ENCODE measurements around the gene NF1.
"Not testable (repeated sequence)": the region's sequence is repeated elsewhere in the genome, so short reads cannot be mapped to it uniquely, and the experiment has no call there.

The NF1 gene

DNA sequence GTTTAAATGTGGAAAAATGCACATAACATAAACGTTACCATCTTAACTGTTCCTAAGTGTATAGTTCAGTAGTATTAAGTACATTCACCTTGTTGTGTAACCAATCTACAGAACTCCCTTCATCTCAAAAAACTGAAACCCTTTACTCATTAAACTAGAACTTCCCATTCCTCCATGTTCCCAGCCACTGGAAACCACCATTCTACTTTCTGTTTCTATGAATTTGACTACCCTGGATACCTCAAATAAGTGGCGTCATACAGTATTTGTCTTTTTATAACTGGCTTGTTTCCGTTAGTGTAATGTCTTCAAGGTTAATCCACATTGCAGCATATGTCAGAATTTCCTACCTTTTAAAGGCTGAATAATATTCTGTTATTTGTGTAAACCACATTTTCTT is 38.2 kb downstream of the NF1 start:
- no peak for DNase-seq (ENCODE audit: low spot score)

DNA sequence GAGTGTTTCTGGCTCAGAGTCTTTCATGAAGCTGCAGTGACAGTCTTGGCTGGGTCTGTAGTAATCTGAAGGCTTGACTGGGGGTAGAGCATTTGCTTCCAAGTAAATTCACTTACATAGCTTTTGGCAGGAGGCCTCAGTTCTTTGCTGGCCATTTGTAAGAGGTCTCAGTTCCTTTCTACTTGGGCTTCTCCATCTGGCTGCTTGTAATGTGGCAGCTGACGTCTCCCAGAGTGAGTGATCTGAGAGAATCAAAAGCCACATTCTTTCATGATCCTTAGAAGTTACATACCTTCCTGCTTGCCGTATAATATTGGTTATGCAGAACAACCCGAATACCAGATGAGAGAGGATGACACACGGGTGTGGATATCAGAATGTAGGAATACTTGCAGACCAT is 39.8 kb downstream of the NF1 start:
- DNase-seq (ENCODE audit: low spot score): no peak

DNA sequence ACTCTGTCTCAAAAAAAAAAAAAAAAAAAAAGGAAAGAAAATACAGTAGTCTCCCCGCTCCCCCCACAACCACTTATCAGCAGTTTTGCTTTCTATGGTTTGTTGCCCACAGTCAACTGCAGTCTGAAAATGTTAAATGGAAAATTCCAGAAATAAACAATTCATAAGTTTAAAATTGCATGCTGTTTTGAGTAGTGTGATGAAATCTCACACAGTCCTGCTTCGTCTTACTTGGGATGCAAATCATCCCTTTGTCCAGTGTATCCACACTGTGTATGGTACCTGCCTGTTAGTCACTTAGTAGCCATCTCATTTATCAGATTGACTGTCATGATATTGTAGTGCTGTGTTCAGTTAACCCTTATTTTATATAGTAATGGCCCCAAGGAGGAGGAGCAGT is 41.5 kb downstream of the NF1 start:
- DNase-seq (ENCODE audit: low spot score): peak; percentile 16

DNA sequence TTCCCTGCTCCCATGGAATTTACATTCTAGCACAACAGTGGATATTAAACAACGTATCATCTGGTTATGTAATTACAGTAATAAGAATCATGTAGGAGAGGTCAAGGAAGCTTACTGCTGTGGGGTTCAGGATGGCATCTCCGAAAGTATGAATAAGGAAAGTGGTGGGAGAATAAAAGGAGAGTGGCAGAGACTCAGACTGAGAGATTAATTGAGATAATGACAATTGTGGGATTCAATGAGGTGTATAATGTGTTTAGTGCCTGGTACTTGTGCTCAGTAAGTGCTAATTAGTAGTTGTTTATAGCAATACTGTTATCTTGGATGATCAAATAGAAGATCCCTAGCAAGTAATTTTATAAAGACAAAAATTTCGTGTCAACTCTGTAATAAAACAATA is 45.3 kb downstream of the NF1 start:
- DNase-seq (ENCODE audit: low spot score): no peak

DNA sequence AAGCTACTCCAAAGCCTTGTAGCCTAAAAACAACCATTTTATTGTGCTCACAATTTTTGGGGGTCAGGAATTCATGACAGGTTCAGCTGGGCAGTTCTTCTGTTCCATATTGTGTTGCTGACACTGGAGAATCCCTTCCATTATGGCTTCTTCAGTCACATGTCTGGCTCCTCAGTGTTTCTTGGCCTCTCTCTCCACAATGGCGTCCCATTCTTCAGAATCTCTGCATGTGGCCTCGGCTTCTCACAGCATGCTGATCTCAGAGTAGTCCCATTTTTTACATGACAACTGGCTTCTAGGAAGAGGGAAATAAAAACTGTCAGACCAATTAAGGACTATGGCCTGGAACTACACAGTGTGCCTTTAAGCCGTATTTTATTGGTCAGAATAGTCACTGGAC is 49.7 kb downstream of the NF1 start:
- DNase-seq (ENCODE audit: low spot score): no peak

DNA sequence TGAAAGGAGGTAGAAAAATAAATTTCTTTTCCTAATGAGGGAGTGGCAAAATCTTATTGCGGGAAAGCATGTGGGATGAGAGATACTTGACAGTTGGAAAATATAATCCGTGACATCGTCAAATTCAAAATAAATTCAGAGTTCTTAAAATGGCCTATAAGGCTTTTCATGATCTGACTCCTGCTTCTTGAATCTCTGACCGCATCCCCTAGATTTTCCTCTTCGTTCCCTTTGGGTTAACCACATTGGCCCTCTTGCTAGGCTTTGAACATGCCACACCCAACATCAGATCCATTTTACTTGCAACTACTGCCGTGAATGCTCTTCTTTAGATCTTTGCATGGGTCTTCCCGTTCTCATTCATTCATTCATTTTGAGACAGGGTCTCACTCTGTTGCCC is 50.1 kb downstream of the NF1 start:
- no peak for DNase-seq (ENCODE audit: low spot score)

DNA sequence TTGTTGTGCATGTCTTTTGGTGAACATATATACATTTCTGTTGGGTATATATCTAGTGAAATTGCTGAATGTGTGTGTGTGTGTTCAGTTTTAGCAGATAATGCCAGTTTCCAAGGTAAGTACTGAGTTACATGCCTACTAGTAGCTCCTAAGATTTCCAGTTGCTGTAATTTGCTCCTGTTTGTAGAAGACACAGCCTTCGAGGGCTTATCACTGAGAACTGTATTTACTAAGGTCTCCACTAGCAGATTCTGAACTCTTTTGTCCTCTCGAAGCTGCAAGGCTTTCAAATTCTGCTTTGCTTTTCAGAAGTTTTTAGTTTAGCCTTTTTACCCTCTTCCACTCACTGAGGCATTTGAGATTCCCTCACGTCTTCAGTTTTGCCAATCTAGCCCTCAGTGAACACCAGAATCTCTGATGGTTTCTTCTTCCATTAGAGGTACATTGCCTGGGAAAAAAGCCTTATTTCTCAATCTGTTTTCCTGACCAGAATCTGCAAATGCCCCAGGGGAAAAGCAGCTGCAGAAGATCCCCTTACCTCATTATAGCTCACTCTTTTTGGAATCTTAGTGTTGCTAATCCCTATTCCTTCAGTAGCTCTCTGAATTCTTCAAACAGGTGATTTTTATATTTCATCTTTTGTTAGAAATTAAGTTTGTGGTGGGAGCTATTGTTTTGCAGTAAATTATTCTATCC is 52.9 kb downstream of the NF1 start:
- DNase-seq (ENCODE audit: low spot score): no peak

DNA sequence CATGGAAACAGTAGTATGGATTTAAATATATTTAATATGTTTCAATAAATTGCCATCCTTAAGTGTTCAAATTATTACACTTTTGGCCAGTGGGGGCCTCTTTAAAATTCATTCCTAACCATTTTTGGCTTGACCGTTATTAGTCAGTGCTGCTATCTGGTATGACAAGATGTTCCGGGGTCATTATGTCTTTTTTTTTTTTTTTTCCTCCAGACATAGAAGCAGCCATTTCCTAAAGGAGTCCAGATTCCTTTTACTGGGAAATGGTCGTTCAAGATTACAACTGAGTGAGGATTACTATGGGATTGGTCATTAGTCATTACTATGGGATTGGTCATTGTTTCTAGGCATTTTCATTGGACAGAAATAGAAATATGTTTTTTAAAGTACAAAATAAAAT is 53.4 kb downstream of the NF1 start:
- peak; percentile 5 for DNase-seq (ENCODE audit: low spot score)

DNA sequence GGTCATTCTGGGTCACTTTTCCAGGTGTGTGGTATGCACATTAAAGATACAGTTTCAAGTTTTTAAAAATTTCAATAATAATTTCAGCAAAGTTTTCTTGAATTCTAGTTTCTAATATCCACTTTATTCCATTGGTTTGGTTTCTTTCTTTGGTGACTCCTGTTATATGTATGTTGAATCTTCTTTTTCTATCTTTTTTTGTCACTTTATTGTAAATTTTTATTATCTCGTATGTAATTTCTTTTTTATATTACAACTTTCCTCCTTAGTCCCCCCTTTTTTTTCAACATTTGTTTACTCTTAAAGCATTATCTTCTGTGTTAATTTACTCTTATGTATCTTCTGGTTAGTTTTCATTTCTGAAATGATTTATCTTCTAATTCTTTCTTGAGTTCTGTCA is 57.5 kb downstream of the NF1 start:
- DNase-seq (ENCODE audit: low spot score): no peak

DNA sequence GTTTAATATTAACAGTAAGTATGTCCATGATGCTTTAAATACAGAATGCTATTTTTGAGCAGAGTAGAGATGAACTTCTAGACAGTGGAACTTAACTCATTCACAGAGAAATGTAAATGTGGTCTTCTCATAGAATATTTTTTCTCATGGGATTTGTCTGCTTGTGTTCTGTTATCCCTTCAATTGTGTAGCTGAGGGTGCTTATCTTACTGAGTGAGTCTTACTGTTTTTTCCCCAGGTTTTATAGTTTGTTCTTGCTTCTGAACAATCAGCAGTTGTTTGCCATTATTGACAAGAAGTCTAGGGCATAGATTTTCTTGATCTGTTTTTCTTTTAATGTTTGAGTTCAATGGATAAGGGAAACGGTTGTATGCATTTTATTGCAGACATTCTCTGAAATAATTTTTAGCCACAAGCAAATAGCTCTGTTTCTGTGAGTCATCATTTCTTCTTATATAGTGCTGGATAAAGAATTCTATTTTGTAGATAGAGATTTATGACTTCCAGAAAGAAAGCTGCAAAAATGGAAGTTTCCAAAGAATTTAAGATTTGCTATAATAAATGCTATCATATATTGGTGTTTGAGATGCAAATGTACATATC is 60.5 kb downstream of the NF1 start:
- DNase-seq (ENCODE audit: low spot score): no peak

DNA sequence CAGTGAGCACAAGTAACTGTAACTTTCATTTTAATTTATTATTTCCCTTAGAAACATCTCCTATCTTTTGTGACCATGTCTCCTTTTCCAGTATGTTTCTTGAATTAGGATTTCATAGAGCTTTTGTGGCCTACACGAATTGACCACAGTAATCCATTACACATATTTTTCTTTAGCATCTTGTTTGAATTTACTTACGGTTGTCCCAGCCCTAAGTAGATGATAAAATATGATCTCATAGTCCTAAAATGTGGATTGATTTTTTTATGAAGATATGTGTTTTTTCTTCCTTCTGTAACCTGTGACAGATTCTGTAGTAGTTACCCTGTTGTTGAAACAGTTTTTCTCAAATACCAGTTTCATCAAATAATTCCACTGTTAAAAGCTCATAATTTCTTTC is 61.5 kb downstream of the NF1 start:
- no peak for DNase-seq (ENCODE audit: low spot score)

DNA sequence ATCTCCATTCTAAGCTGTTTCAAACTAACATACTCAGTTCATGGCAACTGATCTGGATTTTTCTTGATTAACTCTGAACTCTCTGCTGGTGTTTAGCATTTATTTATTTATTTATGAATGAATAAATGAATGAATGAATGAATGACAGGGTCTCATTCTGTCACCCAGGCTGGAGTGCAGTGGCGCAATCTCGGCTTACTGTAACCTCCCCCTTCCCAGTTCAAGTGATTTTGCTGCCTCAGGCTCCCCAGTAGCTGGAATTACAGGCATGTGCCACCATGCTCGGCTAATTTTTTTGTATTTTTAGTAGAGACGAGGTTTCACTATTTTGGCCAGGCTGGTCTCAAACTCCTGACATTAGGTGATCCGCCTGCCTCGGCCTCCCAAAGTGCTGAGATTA is 62.1 kb downstream of the NF1 start:
- DNase-seq (ENCODE audit: low spot score): not testable (repeated sequence)

DNA sequence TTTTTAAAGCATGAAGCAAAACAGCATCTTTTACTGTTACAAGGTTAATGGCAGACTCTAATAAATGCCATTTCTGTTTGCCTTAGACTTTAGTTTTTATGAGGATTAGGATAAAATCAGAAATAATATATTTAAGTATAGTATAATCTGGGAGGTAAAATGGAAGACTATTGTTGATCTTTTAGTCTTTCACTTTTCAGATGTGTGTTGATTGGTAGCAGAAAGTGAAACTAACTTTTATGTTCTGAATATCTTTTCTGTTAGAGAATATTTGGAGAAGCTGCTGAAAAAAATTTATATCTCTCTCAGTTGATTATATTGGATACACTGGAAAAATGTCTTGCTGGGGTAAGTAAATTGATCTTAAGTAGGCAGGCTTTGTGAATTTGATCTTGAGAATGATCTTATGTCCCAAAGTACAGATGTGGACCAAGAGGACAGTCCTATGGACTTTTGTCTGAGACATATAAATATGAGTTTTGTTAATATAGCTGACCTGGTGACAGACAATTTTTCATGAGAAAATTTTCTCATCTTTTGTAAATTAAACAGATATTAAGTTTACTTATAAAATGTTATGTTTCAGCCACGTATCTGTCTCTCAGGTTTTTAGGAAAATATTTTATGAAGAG is 64.1 kb downstream of the NF1 start:
- no peak for DNase-seq (ENCODE audit: low spot score)

DNA sequence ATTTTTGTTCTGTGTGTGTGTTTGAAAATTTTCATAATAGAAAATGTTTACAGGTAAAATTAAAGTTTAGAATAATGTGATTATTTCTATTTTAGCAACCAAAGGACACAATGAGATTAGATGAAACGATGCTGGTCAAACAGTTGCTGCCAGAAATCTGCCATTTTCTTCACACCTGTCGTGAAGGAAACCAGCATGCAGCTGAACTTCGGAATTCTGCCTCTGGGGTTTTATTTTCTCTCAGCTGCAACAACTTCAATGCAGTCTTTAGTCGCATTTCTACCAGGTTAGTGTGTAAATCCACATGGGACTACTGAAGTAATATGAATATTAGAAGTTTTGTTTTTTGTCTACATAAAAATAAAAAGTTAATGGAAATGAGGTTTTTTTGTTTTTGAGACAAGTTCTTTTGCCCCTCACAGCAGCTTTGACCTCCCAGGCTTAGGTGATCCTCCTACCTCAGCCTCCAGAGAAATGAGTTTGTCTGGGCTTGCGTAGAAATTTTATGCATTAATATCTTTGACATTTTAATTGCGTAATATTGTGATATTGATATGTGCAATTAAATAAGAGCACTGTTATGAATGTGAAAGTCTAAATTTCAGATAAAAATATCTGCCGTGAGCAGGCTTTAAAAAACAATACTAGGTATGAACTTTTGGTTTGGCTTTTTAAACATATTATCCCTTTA is 68.5 kb downstream of the NF1 start:
- DNase-seq (ENCODE audit: low spot score): no peak

DNA sequence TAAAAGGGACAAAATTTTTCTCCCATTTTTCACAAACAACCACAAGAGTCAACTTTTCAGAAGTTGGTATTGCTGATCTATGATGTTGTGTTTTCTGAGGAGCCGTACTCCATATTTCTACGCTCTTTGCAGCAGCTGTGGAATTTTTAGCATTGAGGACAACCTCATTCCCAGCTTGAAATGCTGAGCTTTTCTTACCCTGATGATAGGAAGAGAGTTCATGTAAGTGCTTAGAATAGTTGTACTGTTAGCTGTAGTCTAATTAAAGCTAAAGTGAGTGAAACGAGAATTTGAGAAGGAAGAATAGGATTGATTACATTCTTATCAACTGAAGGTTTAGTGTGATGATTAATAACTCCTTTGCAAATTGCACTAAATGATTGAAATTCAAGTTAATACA is 72.3 kb downstream of the NF1 start:
- DNase-seq (ENCODE audit: low spot score): no peak

DNA sequence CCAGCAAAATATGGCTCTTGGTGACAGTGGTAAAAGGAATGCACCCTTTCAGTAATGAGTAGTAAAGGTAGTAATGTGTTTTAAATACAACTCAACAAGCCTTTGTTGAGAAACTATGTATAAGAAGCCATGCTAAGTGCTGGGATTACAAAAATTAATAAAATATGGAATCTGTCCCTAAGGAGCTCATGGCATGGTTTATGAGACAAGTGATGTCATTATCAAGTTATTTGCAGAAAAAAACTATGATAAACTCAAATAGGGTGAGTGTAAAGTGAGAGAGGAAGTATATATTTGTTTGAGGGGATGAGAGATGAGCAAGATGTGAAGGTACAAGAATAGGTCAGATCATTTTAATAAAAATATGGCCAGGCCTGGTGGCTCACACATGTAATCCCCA is 76.9 kb downstream of the NF1 start:
- DNase-seq (ENCODE audit: low spot score): no peak

DNA sequence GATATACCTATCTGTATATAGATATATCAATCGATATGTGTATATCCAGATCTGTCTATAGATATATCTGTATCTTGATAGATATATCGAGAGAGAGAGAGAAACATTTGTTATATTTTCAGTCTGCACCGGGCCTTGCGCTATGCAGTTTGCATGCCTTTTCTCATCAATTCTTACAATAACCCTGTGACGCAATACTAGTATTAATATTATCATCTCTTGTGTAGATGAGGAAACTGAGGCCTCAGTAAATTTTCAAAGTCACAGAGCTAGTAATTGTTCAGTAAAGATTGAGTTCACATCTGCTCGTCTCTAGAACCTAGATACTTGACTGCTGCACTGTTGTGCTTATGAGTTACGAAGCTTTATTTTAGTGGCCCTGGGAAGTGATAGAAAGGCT is 77.6 kb downstream of the NF1 start:
- no peak for DNase-seq (ENCODE audit: low spot score)

DNA sequence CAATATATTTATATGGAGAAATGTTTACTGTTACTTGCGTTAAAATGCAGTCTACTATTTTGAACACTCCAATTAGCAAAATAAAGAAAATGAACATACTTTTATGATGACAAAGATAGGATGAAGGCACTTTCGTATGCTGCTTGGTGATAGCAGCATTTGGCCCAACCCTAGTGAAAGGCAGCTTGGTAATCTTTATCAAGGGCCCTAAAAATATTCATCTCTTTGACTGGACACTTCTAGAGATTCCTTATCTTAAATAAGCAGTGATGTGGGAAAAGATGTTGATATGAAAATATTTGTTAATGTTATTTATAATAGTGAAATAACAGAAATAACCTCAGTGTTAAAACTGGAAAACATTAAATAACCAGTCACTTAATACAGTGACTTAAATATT is 79.4 kb downstream of the NF1 start:
- no peak for DNase-seq (ENCODE audit: low spot score)

DNA sequence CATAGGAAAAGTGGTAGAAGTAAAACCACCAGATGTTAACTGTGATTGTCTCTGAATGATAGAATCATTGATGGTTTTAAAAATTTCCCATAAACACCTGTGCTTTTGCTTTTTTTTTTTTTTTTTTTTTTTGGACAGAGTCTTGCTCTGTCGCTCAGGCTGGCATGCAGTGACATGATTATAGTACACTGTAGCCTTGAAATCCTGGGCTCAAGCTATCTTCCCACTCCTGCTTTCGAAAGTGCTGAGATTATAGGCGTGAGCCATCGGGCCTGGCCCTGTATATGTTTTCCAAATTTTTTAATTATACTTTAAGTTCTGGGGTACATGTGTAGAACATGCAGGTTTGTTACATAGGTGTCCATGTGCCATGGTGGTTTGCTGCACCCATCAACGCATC is 80.5 kb downstream of the NF1 start:
- DNase-seq (ENCODE audit: low spot score): no peak

DNA sequence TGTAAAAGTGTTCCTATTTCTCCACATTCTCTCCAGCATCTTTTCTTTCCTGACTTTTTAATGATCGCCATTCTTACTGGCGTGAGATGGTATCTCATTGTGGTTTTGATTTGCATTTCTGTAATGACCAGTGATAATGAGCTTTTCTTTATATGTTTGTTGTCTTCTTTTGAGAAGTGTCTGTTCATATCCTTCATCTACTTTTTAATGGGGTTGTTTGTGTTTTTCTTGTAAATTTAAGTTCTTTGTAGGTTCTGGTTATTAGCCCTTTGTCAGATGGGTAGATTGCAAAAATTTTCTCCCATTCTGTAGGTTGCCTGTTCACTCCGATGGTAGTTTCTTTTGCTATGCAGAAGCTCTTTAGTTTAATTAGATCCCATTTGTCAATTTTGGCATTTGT is 81.4 kb downstream of the NF1 start:
- DNase-seq (ENCODE audit: low spot score): not testable (repeated sequence)

DNA sequence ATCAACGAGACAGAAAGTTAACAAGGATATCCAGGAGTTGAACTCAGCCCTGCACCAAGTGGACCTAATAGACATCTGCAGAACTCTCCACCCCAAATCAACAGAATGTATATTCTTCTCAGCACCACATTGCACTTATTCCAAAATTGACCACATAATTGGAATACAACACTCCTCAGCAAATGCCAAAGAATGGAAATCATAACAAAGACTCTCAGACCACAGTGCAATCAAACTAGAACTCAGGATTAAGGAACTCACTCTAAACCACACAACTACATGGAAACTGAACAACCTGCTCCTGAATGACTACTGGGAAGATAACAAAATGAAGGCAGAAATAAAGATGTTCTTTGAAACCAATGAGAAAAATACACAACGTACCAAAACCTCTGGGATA is 84.2 kb downstream of the NF1 start:
- not testable (repeated sequence) for DNase-seq (ENCODE audit: low spot score)

DNA sequence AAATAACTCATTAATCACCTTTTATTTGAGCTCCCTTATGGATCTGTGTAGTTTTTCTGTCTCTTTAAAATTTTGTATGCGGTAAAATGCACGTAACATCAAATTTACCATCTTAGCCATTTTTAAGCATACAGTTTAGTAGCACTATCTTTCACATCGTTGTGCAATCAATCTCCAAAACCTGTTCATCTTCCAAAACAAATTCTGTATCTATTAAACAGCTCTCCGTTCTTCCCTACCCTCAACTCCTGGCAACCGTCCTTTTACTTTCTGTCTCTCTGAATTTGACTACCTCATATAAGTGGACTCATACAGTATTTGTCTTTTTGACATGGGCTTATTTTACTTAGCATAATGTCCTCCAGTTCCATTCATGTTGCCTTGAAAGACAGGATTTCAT is 100.5 kb downstream of the NF1 start:
- no peak for DNase-seq (ENCODE audit: low spot score)

DNA sequence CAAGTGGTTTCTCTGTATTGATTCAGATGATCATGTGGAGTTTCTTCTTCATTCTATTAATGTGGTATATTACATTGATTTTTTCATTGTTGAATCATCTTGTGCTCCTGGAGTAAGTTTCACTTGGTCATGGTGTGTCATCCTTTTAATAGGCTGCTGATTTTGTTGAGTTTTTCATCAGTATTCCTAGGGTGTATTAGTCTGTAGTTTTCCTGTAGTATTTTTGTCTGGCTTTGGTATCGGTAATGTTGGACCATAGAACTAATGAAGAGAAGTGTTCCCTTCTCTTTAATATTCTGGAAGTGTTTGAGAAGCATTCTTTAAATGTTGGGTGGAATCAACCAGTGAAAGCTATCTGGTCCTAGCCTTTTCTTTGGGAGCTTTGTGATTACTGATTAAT is 103.2 kb downstream of the NF1 start:
- DNase-seq (ENCODE audit: low spot score): peak; percentile 8
